Activated CD8-positive, alpha-beta memory T cell treated with anti-CD3 and anti-CD28 coated beads for 1 hour (primary cell): ENCODE results near the gene FOXK2.

ENCODE experiments used
- DNase-seq, 2 donors: peaks; one replicate each; pipeline ENCODE4 v3.0.0-alpha.2; 2020; ENCODE audit warnings: low read depth in 1 of 2; ENCODE audit errors: extremely low read depth in 1 of 2

Gene FOXK2

GRCh38 chr17:82586576-82587233 is 67.2 kb downstream of the FOXK2 start:
- no peak for DNase-seq

GRCh38 chr17:82587234-82588086 is 67.9 kb downstream of the FOXK2 start:
- no peak for DNase-seq

GRCh38 chr17:82588266-82589175 is 69.0 kb downstream of the FOXK2 start:
- no peak for DNase-seq

- DNase-seq: no peak
These were observed 70.3 kb downstream of the FOXK2 start for GRCh38 chr17:82589851-82590180.

GRCh38 chr17:82590216-82590615 is 70.7 kb downstream of the FOXK2 start:
- no peak for DNase-seq

GRCh38 chr17:82590881-82591539 is 71.5 kb downstream of the FOXK2 start:
- no peak for DNase-seq

GRCh38 chr17:82592289-82592766 is 72.8 kb downstream of the FOXK2 start:
- no peak for DNase-seq

- DNase-seq: peak in 1 of 2 donors; percentile 22
These were observed 73.4 kb downstream of the FOXK2 start for GRCh38 chr17:82592767-82593589.

GRCh38 chr17:82593590-82594087 is 74.1 kb downstream of the FOXK2 start:
- DNase-seq: no peak

GRCh38 chr17:82594571-82594970 is 75.0 kb downstream of the FOXK2 start:
- no peak for DNase-seq

GRCh38 chr17:82595893-82596292 is 76.4 kb downstream of the FOXK2 start:
- no peak for DNase-seq

GRCh38 chr17:82596296-82596695 is 76.8 kb downstream of the FOXK2 start:
- DNase-seq: no peak

- DNase-seq: no peak
These were observed 77.5 kb downstream of the FOXK2 start for GRCh38 chr17:82596837-82597672.

- DNase-seq: no peak
These were observed 79.0 kb downstream of the FOXK2 start for GRCh38 chr17:82598256-82599119.

- DNase-seq: no peak
These were observed 80.4 kb downstream of the FOXK2 start for GRCh38 chr17:82599674-82600661.

GRCh38 chr17:82600731-82601446 is 81.4 kb downstream of the FOXK2 start:
- no peak for DNase-seq
